Naive thymus-derived CD4-positive, alpha-beta T cell (primary cell): ENCODE data around the gene ZC3H12C. TPM values are rescaled to one million over a fixed set of nuclear protein-coding genes. Genes with fewer than 3 reads are reported as not detected.
A peak's percentile ranks its signal among the peaks of the same experiment; 100 is the strongest.

ENCODE experiments used
- ATAC-seq: fragments of 150-1000 bp; cut with Tn5 transposase; 2 replicates; pipeline ENCODE4 v1.10.0; 2021; ENCODE audit warnings: mild to moderate bottlenecking, moderate library complexity
- CTCF ChIA-PET: fragments of 350-600 bp; sonication (Branson Sonifier 250); formaldehyde crosslinking; loops from one replicate; lab custom pipeline; 2021; ENCODE audit warnings: antibody characterized with exemption; lab: Charles Lee
- POLR2A ChIA-PET: fragments of 350-600 bp; sonication (Branson Sonifier 250); formaldehyde crosslinking; loops from one replicate; lab custom pipeline; 2021; ENCODE audit warnings: antibody characterized with exemption, inconsistent platforms; lab: Charles Lee
- DNase-seq, 9 donors: peaks; one replicate each; pipeline versions ENCODE4 v3.0.0 to v3.0.0-alpha.2; 2020 to 2022; ENCODE audit warnings: mixed read lengths in 1 of 9
- H3K27ac ChIP-seq: one replicate; pipeline ENCODE4 v1.7.0; 2013; ENCODE audit warnings: mild to moderate bottlenecking, low read depth, low read length, moderate library complexity
- H3K27me3 ChIP-seq, 2 donors: one replicate each; pipeline ENCODE4 v1.7.0; 2013; ENCODE audit warnings: low read length in 2 of 2, mild to moderate bottlenecking in 2 of 2, moderate library complexity in 2 of 2; ENCODE audit not compliant: control insufficient read depth in 2 of 2, insufficient read depth in 2 of 2
- H3K36me3 ChIP-seq, 3 experiments: 1 replicate in 2 of 3; 2 replicates in 1 of 3; pipeline ENCODE4 v1.7.0; 2013; ENCODE audit warnings: low read length in 3 of 3, mild to moderate bottlenecking in 3 of 3, moderate library complexity in 1 of 3; ENCODE audit not compliant: insufficient read depth in 3 of 3, control insufficient read depth in 2 of 3
- H3K4me1 ChIP-seq, 2 donors: one replicate each; pipeline ENCODE4 v1.7.0; 2013; ENCODE audit warnings: low read length in 2 of 2, mild to moderate bottlenecking in 2 of 2, moderate library complexity in 1 of 2; ENCODE audit not compliant: control insufficient read depth in 2 of 2, insufficient read depth in 2 of 2
- H3K4me3 ChIP-seq: 2 replicates; pipeline ENCODE4 v1.7.0; 2013; ENCODE audit warnings: mild to moderate bottlenecking, low read length
- H3K9me3 ChIP-seq, 3 experiments: 1 replicate in 2 of 3; 2 replicates in 1 of 3; pipeline ENCODE4 v1.7.0; 2013; ENCODE audit warnings: low read length in 3 of 3; ENCODE audit not compliant: control insufficient read depth in 2 of 3
- H3K27ac Mint-ChIP-seq, 9 donors: one replicate each; pipeline ENCODE4 v1.8.0; 2020 to 2022; ENCODE audit warnings: mixed read lengths in 9 of 9, mild to moderate bottlenecking in 8 of 9, moderate library complexity in 5 of 9, inconsistent platforms in 2 of 9
- H3K27me3 Mint-ChIP-seq, 5 donors: one replicate each; pipeline ENCODE4 v1.8.0; 2021 to 2022; ENCODE audit warnings: mixed read lengths in 5 of 5, mild to moderate bottlenecking in 1 of 5
- H3K36me3 Mint-ChIP-seq, 5 donors: one replicate each; pipeline ENCODE4 v1.8.0; 2020 to 2022; ENCODE audit warnings: mixed read lengths in 5 of 5, mild to moderate bottlenecking in 3 of 5, inconsistent platforms in 1 of 5
- H3K4me1 Mint-ChIP-seq, 7 donors: one replicate each; pipeline ENCODE4 v1.8.0; 2020 to 2022; ENCODE audit warnings: mixed read lengths in 7 of 7, mild to moderate bottlenecking in 3 of 7, inconsistent platforms in 1 of 7
- H3K4me3 Mint-ChIP-seq, 10 donors: one replicate each; pipeline ENCODE4 v1.8.0; 2020 to 2022; ENCODE audit warnings: mild to moderate bottlenecking in 10 of 10, mixed read lengths in 10 of 10, moderate library complexity in 6 of 10, inconsistent platforms in 2 of 10
- H3K9me3 Mint-ChIP-seq, 11 donors: one replicate each; pipeline ENCODE4 v1.8.0; 2020 to 2022; ENCODE audit warnings: mixed read lengths in 11 of 11, mild to moderate bottlenecking in 4 of 11, inconsistent platforms in 1 of 11, moderate library complexity in 1 of 11
- intact Hi-C, 2 donors: fragments of 100-400 bp; cut with micrococcal nuclease; formaldehyde crosslinking; loops; one replicate each; pipeline ENCODE4 v1.15.1; 2023
- polyA plus RNA-seq, 2 donors: library from polyadenylated mRNA; unstranded; fragments of 300-500 nt; fragmentation: Illumina TruSeq; gene quantifications; one replicate each; pipeline ENCODE4 v1.2.3, GENCODE V29; 2021
- total RNA-seq, 6 experiments: library from RNA in 5 of 6; stranded (reverse) in 5 of 6; gene quantifications; 1 replicate in 5 of 6; 2 replicates in 1 of 6; pipeline ENCODE4 v1.2.3 and lab custom pipeline; 2021 to 2026

ZC3H12C gene
- total and polyA plus RNA-seq, 7 experiments from 2014 or later = 0.19 to 2.5 (median 0.35) TPM; not detected in 2

DNA sequence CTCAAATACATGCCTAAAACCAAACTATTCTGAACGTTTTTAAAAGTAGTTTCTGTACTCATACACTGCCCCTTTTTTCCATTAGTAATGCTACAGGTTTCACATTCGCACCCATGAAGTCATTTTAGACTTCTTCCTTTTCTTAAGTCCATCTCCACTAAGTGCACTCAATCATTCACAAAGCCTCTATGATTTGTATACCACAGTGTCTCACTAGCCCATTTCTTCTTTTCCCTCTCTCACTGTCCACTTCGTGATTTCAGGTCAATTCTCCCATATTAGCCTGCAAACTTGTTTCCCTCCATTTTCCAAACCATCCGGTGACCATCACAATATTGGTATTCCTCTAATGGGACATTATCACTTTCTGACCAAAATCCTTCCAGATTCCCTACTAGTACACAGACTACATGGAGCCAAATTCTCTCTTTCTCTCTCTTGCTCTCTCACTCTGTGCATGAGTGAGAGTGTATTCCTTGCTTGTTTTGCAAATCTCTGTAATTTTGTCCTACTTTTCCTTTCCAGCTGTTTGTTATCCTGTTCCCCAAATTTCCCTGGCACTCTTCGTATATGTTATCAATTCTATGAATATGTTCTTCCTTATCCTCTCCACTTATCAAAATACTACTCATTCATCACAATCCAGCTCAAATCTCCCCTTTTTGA lies 3.4 kb upstream of the ZC3H12C start:
- Mint-ChIP-seq H3K27me3 (peaks cover 23 to 45% (median 28%) of the 10 kb centered on the region in 5 donors), H3K4me3 (no peak overlapping the region), H3K4me1 (peaks cover 5 to 15% (median 11%) of the 10 kb centered on the region in 7 donors), H3K36me3 (peaks cover 0 to 2% (median 0%) of the 10 kb centered on the region in 5 donors), H3K9me3 (no peaks in the 10 kb centered on the region), H3K27ac (no peak overlapping the region)
- H3K36me3 ChIP-seq = no peaks in the 10 kb centered on the region
- DNase-seq = no peak
- H3K4me1 ChIP-seq = peaks cover 0 to 4% of the 10 kb centered on the region in 2 donors
- intact Hi-C loops = loop anchor here in 1 of 2 donors (5.0 kb wide), 2 partner anchors 102 to 343 kb away; no protein-coding TSS in a partner anchor
- POLR2A ChIA-PET = no interaction called here
- ATAC-seq = no peak
- H3K27ac ChIP-seq = no peak overlapping the region
- CTCF ChIA-PET = no interaction called here
- no peak overlapping the region for H3K4me3 ChIP-seq
- no peaks in the 10 kb centered on the region for H3K9me3 ChIP-seq
- H3K27me3 ChIP-seq = peaks cover 4 to 12% of the 10 kb centered on the region in 2 donors

- H3K4me3 Mint-ChIP-seq = no peak overlapping the region
- no peak for DNase-seq
- ChIA-PET POLR2A (no interaction called here), CTCF (no interaction called here)
- ATAC-seq = no peak
- Histone ChIP-seq H3K9me3 (no peaks in the 10 kb centered on the region), H3K27ac (no peak overlapping the region), H3K27me3 (peaks cover 10 to 14% of the 10 kb centered on the region in 2 donors), H3K36me3 (no peaks in the 10 kb centered on the region), H3K4me3 (no peak overlapping the region), H3K4me1 (peaks cover 0 to 4% of the 10 kb centered on the region in 2 donors)
- H3K4me1 Mint-ChIP-seq = peaks cover 5 to 15% (median 11%) of the 10 kb centered on the region in 7 donors
- H3K9me3 Mint-ChIP-seq = no peaks in the 10 kb centered on the region
- intact Hi-C loops = loop anchor here in 1 of 2 donors (5.0 kb wide), 2 partner anchors 103 to 342 kb away; no protein-coding TSS in a partner anchor
- peaks cover 0 to 2% (median 0%) of the 10 kb centered on the region in 5 donors for H3K36me3 Mint-ChIP-seq
- H3K27ac Mint-ChIP-seq = no peak overlapping the region
- H3K27me3 Mint-ChIP-seq = peaks cover 25 to 50% (median 32%) of the 10 kb centered on the region in 5 donors
These were observed 2.6 kb upstream of the ZC3H12C start for GRCh38 chr11:110090466-110091026.

DNA sequence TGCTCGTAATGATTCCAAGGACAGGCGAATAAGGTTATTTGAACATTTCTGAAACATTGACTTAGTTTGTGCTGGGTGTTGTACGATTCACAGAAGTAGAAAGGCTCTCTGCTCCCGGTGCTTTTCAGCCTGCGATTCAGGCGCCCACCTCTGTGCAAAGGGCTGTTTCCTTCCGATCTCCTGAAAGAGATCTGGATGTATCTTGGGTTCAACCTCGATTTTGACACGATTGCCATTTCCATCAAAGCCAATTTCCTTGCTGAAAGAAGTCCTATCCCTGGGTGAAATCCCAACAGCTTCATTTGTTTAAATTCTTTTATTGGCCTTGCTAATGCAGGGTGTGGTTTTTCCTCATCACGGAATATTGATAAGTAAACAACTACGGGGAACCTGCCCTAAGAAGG lies 1.1 kb upstream of the ZC3H12C start:
- H3K27me3 ChIP-seq = peaks cover 11 to 14% of the 10 kb centered on the region in 2 donors
- H3K36me3 Mint-ChIP-seq = peaks cover 0 to 2% (median 0%) of the 10 kb centered on the region in 5 donors
- ATAC-seq = no peak
- no peaks in the 10 kb centered on the region for H3K9me3 Mint-ChIP-seq
- ChIA-PET CTCF (no interaction called here), POLR2A (no interaction called here)
- peaks cover 5 to 15% (median 11%) of the 10 kb centered on the region in 7 donors for H3K4me1 Mint-ChIP-seq
- peaks cover 0 to 4% of the 10 kb centered on the region in 2 donors for H3K4me1 ChIP-seq
- no peak for DNase-seq
- peak overlapping the region; percentile 70 to 88 (median 80) for H3K4me3 Mint-ChIP-seq
- H3K27ac ChIP-seq = no peak overlapping the region
- H3K9me3 ChIP-seq = no peaks in the 10 kb centered on the region
- H3K27me3 Mint-ChIP-seq = peaks cover 30 to 58% (median 42%) of the 10 kb centered on the region in 5 donors
- no peak overlapping the region for H3K4me3 ChIP-seq
- no peaks in the 10 kb centered on the region for H3K36me3 ChIP-seq
- intact Hi-C loops = loop anchor here in 1 of 2 donors (1.0 to 5.0 kb wide), 3 partner anchors 14 to 340 kb away; no protein-coding TSS in a partner anchor
- peak overlapping the region in 1 of 9 donors; percentile 62 for H3K27ac Mint-ChIP-seq

GRCh38 chr11:110093407-110094297 lies 460 bp downstream of the ZC3H12C start:
- H3K27ac ChIP-seq = no peak overlapping the region
- H3K4me3 Mint-ChIP-seq = peak overlapping the region; percentile 52 to 86 (median 70)
- peak overlapping the region in 1 of 9 donors; percentile 44 for H3K27ac Mint-ChIP-seq
- peaks cover 5 to 17% (median 11%) of the 10 kb centered on the region in 7 donors for H3K4me1 Mint-ChIP-seq
- H3K9me3 Mint-ChIP-seq = no peaks in the 10 kb centered on the region
- H3K36me3 ChIP-seq = no peaks in the 10 kb centered on the region
- POLR2A ChIA-PET = no interaction called here
- H3K9me3 ChIP-seq = no peaks in the 10 kb centered on the region
- DNase-seq = peak in 2 of 9 donors; percentile 11 to 42
- ATAC-seq = peak; percentile 21
- H3K36me3 Mint-ChIP-seq = peaks cover 0 to 2% (median 0%) of the 10 kb centered on the region in 5 donors
- peaks cover 11 to 14% of the 10 kb centered on the region in 2 donors for H3K27me3 ChIP-seq
- intact Hi-C loops = loop anchor here in 1 of 2 donors (1.0 to 5.0 kb wide), 3 partner anchors 106 to 339 kb away; no protein-coding TSS in a partner anchor
- CTCF ChIA-PET = no interaction called here
- peaks cover 26 to 52% (median 42%) of the 10 kb centered on the region in 5 donors for H3K27me3 Mint-ChIP-seq
- no peak overlapping the region for H3K4me3 ChIP-seq
- peaks cover 0 to 4% of the 10 kb centered on the region in 2 donors for H3K4me1 ChIP-seq

GRCh38 chr11:110094298-110095285 lies 1.4 kb downstream of the ZC3H12C start:
- Mint-ChIP-seq H3K27ac (peak overlapping the region in 1 of 9 donors; percentile 44), H3K4me3 (peak overlapping the region in 9 of 10 donors; percentile 8 to 86 (median 72)), H3K4me1 (peaks cover 5 to 17% (median 11%) of the 10 kb centered on the region in 7 donors), H3K36me3 (peaks cover 0 to 2% (median 0%) of the 10 kb centered on the region in 5 donors), H3K27me3 (peaks cover 26 to 52% (median 42%) of the 10 kb centered on the region in 5 donors), H3K9me3 (no peaks in the 10 kb centered on the region)
- H3K4me1 ChIP-seq = peaks cover 0 to 4% of the 10 kb centered on the region in 2 donors
- H3K27ac ChIP-seq = no peak overlapping the region
- DNase-seq (no peak), ATAC-seq (no peak)
- H3K36me3 ChIP-seq = no peaks in the 10 kb centered on the region
- intact Hi-C loops = loop anchor here in 1 of 2 donors (5.0 kb wide), 2 partner anchors 107 to 338 kb away; no protein-coding TSS in a partner anchor
- ChIA-PET POLR2A (no interaction called here), CTCF (no interaction called here)
- H3K9me3 ChIP-seq = no peaks in the 10 kb centered on the region
- peaks cover 11 to 14% of the 10 kb centered on the region in 2 donors for H3K27me3 ChIP-seq
- H3K4me3 ChIP-seq = no peak overlapping the region
